GM21515 (cell line): Measurements from ENCODE around the gene ZFP62.

Source experiments
- ATAC-seq: cut with Tn5 transposase; IDR thresholded peaks from one replicate; pipeline ENCODE4 v1.9.1; 2021; ENCODE audit not compliant: unreplicated experiment

ZFP62 gene

GRCh38 chr5:180869587-180869986 is 8.5 kb upstream of the ZFP62 start:
- no peak for ATAC-seq

- ATAC-seq = no peak
These were observed 7.9 kb upstream of the ZFP62 start for GRCh38 chr5:180868960-180869359.

- no peak for ATAC-seq
These were observed 5.9 kb upstream of the ZFP62 start for GRCh38 chr5:180866985-180867384.

GRCh38 chr5:180865981-180866695 is 5.1 kb upstream of the ZFP62 start:
- ATAC-seq = no peak

- ATAC-seq = no peak
These were observed 1.6 kb upstream of the ZFP62 start for GRCh38 chr5:180862645-180863044.

GRCh38 chr5:180860273-180860886 is 696 bp downstream of the ZFP62 start:
- peak; percentile 47 for ATAC-seq

- ATAC-seq = no peak
These were observed 2.5 kb downstream of the ZFP62 start for GRCh38 chr5:180858586-180858985.

- ATAC-seq = no peak
These were observed 7.3 kb downstream of the ZFP62 start for GRCh38 chr5:180853848-180854176.

GRCh38 chr5:180853121-180853847 is 7.8 kb downstream of the ZFP62 start:
- no peak for ATAC-seq

- ATAC-seq = no peak
These were observed 8.6 kb downstream of the ZFP62 start for GRCh38 chr5:180852495-180852894.

GRCh38 chr5:180850434-180851078 is 10.5 kb downstream of the ZFP62 start:
- no peak for ATAC-seq

- ATAC-seq = no peak
These were observed 11.2 kb downstream of the ZFP62 start for GRCh38 chr5:180849827-180850226.

- ATAC-seq = no peak
These were observed 12.2 kb downstream of the ZFP62 start for GRCh38 chr5:180848878-180849277.

- ATAC-seq = no peak
These were observed 12.8 kb downstream of the ZFP62 start for GRCh38 chr5:180848265-180848664.

- no peak for ATAC-seq
These were observed 14.1 kb downstream of the ZFP62 start for GRCh38 chr5:180847026-180847425.

GRCh38 chr5:180844858-180845257 is 16.2 kb downstream of the ZFP62 start:
- ATAC-seq = no peak

GRCh38 chr5:180844432-180844831 is 16.6 kb downstream of the ZFP62 start:
- ATAC-seq = no peak

- no peak for ATAC-seq
These were observed 21.1 kb downstream of the ZFP62 start for GRCh38 chr5:180839935-180840334.

- ATAC-seq = no peak
These were observed 21.8 kb downstream of the ZFP62 start for GRCh38 chr5:180839227-180839626.

GRCh38 chr5:180837478-180837877 is 23.6 kb downstream of the ZFP62 start:
- ATAC-seq = no peak

GRCh38 chr5:180832638-180833068 is 28.4 kb downstream of the ZFP62 start:
- ATAC-seq = peak; percentile 53
